ENCODE results near the gene PPM1A. TPM values are rescaled to one million over a fixed set of nuclear protein-coding genes. Genes with fewer than 3 reads are reported as not detected.

PPM1A gene
- total RNA-seq, 4 donors from 2014 or later = 28.2 to 43.7 (median 40.4) TPM

GRCh38 chr14:60332046-60332399 lies 83.0 kb downstream of the PPM1A start:
- WGBS, 2 donors = 43 to 51% methylated on average over 2 of the region's 2 CpGs
- no peak for TF ChIP-seq POLR2A (IDR thresholded peaks at IDR 0.05)
- no peak for TF ChIP-seq EP300 (IDR thresholded peaks at IDR 0.05)
- TF ChIP-seq CTCF (IDR thresholded peaks at IDR 0.05) = no peak

GRCh38 chr14:60332869-60333268 lies 83.8 kb downstream of the PPM1A start:
- no peaks in the 10 kb centered on the region for H3K9me3 ChIP-seq
- no peaks in the 10 kb centered on the region for H3K36me3 ChIP-seq
- H3K4me1 ChIP-seq = peaks cover 0 to 11% (median 6%) of the 10 kb centered on the region in 4 donors
- TF ChIP-seq POLR2A (IDR thresholded peaks at IDR 0.05) (no peak), EP300 (IDR thresholded peaks at IDR 0.05) (no peak), CTCF (IDR thresholded peaks at IDR 0.05) (no peak)
- peaks cover 0 to 11% of the 10 kb centered on the region in 2 donors for H3K27me3 ChIP-seq
- WGBS, 2 donors = 51 to 59% methylated on average over 5 of the region's 5 CpGs
- no peak for DNase-seq (ENCODE audit: low spot score in 2 of 2)
- no peak overlapping the region for H3K27ac ChIP-seq
- no peak overlapping the region for H3K4me3 ChIP-seq

More at GRCh38 chr14:60332046-60332399, 83.0 kb downstream of the PPM1A start:
- Histone ChIP-seq H3K4me3 (peak overlapping the region in 3 of 4 donors; percentile 8 to 51 (median 46)), H3K27ac (no peak overlapping the region), H3K27me3 (peaks cover 0 to 19% of the 10 kb centered on the region in 2 donors), H3K9me3 (no peaks in the 10 kb centered on the region), H3K36me3 (no peaks in the 10 kb centered on the region), H3K4me1 (peaks cover 0 to 19% (median 11%) of the 10 kb centered on the region in 4 donors)
- DNase-seq (ENCODE audit: low spot score in 2 of 2) = no peak

- Histone ChIP-seq H3K4me3 (no peak overlapping the region), H3K36me3 (no peaks in the 10 kb centered on the region), H3K27me3 (no peaks in the 10 kb centered on the region), H3K4me1 (no peaks in the 10 kb centered on the region), H3K27ac (no peak overlapping the region), H3K9me3 (no peaks in the 10 kb centered on the region)
- DNase-seq (ENCODE audit: low spot score in 2 of 2) = no peak
- TF ChIP-seq EP300 (IDR thresholded peaks at IDR 0.05) (no peak), POLR2A (IDR thresholded peaks at IDR 0.05) (no peak), CTCF (IDR thresholded peaks at IDR 0.05) (no peak)
- WGBS, 2 donors = 80 to 89% methylated on average over 2 of the region's 2 CpGs
Observed at GRCh38 chr14:60339571-60339970, 90.5 kb downstream of the PPM1A start.

- Histone ChIP-seq H3K4me1 (no peaks in the 10 kb centered on the region), H3K9me3 (no peaks in the 10 kb centered on the region), H3K4me3 (no peak overlapping the region), H3K27ac (no peak overlapping the region), H3K27me3 (no peaks in the 10 kb centered on the region), H3K36me3 (no peaks in the 10 kb centered on the region)
- WGBS, 2 donors = 76 to 83% methylated on average over 6 of the region's 6 CpGs
- no peak for DNase-seq (ENCODE audit: low spot score in 2 of 2)
- TF ChIP-seq POLR2A (IDR thresholded peaks at IDR 0.05) = no peak
- no peak for TF ChIP-seq CTCF (IDR thresholded peaks at IDR 0.05)
- TF ChIP-seq EP300 (IDR thresholded peaks at IDR 0.05) = no peak
Observed at GRCh38 chr14:60343571-60344071, 94.6 kb downstream of the PPM1A start.

- no peaks in the 10 kb centered on the region for H3K9me3 ChIP-seq
- no peak overlapping the region for H3K4me3 ChIP-seq
- WGBS, 2 donors = 78 to 81% methylated on average over 2 of the region's 2 CpGs
- no peaks in the 10 kb centered on the region for H3K4me1 ChIP-seq
- H3K27me3 ChIP-seq = no peaks in the 10 kb centered on the region
- TF ChIP-seq POLR2A (IDR thresholded peaks at IDR 0.05) = no peak
- no peak for TF ChIP-seq EP300 (IDR thresholded peaks at IDR 0.05)
- no peak for TF ChIP-seq CTCF (IDR thresholded peaks at IDR 0.05)
- DNase-seq (ENCODE audit: low spot score in 2 of 2) = no peak
- H3K27ac ChIP-seq = no peak overlapping the region
- no peaks in the 10 kb centered on the region for H3K36me3 ChIP-seq
Observed at GRCh38 chr14:60344751-60345150, 95.7 kb downstream of the PPM1A start.

All from tibial nerve (tissue), 4 donors.